Effector CD4-positive, alpha-beta T cell (primary cell): ENCODE measurements around the gene SCUBE2.
"Not testable (repeated sequence)": the region's sequence is repeated elsewhere in the genome, so short reads cannot be mapped to it uniquely, and the experiment has no call there.

Source experiments
- DNase-seq: peaks from one replicate; pipeline ENCODE4 v3.0.0-alpha.2; 2020

Gene SCUBE2

GRCh38 chr11:9040410-9040809 is 51.0 kb downstream of the SCUBE2 start:
- no peak for DNase-seq

GRCh38 chr11:9039863-9040262 is 51.5 kb downstream of the SCUBE2 start:
- no peak for DNase-seq

- DNase-seq = no peak
Measured at GRCh38 chr11:9039198-9039597, 52.2 kb downstream of the SCUBE2 start.

GRCh38 chr11:9038541-9038940 is 52.9 kb downstream of the SCUBE2 start:
- DNase-seq = no peak

GRCh38 chr11:9037963-9038362 is 53.4 kb downstream of the SCUBE2 start:
- DNase-seq = no peak

- no peak for DNase-seq
Measured at GRCh38 chr11:9037046-9037780, 54.2 kb downstream of the SCUBE2 start.

GRCh38 chr11:9030601-9031000 is 60.8 kb downstream of the SCUBE2 start:
- DNase-seq = no peak

- no peak for DNase-seq
Measured at GRCh38 chr11:9029422-9029821, 62.0 kb downstream of the SCUBE2 start.

- DNase-seq = no peak
Measured at GRCh38 chr11:9028581-9028980, 62.8 kb downstream of the SCUBE2 start.

- no peak for DNase-seq
Measured at GRCh38 chr11:9025101-9025850, 66.1 kb downstream of the SCUBE2 start.

GRCh38 chr11:9022961-9023680 is 68.3 kb downstream of the SCUBE2 start:
- no peak for DNase-seq

GRCh38 chr11:9020916-9021315 is 70.5 kb downstream of the SCUBE2 start:
- no peak for DNase-seq

- no peak for DNase-seq
Measured at GRCh38 chr11:9019861-9020260, 71.5 kb downstream of the SCUBE2 start.

GRCh38 chr11:9017773-9018172 is 73.6 kb downstream of the SCUBE2 start:
- DNase-seq = no peak

- DNase-seq = no peak
Measured at GRCh38 chr11:9016916-9017642, 74.3 kb downstream of the SCUBE2 start.

- DNase-seq = peak; percentile 39
Measured at GRCh38 chr11:9015677-9016076, 75.7 kb downstream of the SCUBE2 start.

GRCh38 chr11:9014826-9015225 is 76.6 kb downstream of the SCUBE2 start:
- no peak for DNase-seq

GRCh38 chr11:9013373-9013772 is 78.0 kb downstream of the SCUBE2 start:
- no peak for DNase-seq

GRCh38 chr11:9009538-9009937 is 81.9 kb downstream of the SCUBE2 start:
- DNase-seq = not testable (repeated sequence)

GRCh38 chr11:9008661-9009060 is 82.7 kb downstream of the SCUBE2 start:
- no peak for DNase-seq

- DNase-seq = no peak
Measured at GRCh38 chr11:9008011-9008550, 83.3 kb downstream of the SCUBE2 start.

- no peak for DNase-seq
Measured at GRCh38 chr11:9005087-9005486, 86.3 kb downstream of the SCUBE2 start.
